Hematopoietic multipotent progenitor cell treated with erythropoietin and hydrocortisone succinate and interleukin-3 and kit ligand, for 6 days (in vitro differentiated cells): ENCODE results near the gene ENO3.
"Not testable (repeated sequence)": the region's sequence is repeated elsewhere in the genome, so short reads cannot be mapped to it uniquely, and the experiment has no call there.

Source experiments
- DNase-seq: peaks from one replicate; pipeline ENCODE4 v3.0.0-alpha.2; 2015

The ENO3 gene

DNA sequence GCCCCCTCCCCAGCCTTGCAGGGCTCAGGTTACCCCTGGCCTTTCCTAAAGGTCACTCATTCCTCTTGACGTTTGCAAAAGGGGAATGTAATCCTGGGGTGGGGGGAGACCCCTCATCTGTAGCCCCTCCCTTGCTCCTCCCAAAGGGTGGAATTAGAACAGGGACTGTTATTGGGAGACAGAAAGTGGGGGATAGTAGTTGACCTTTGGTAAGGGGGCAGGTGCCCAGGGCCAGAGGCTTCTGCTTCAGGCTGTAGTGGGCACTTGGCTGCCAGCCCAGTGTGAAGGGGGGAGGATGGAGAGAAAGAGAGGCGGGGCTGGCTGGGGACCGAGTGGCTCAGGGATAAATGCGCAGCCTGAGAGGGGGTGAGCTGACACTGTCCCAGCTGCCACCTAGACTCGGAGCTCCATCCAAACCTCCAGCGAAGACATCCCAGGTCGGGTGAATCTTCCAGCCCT lies at the start of gene ENO3:
TSS of gene ENO3 (plus strand) at position 374 of the 459 bp plus-strand sequence. CDS start 711 bp downstream, outside the sequence.
- peak; percentile 57 for DNase-seq

DNA sequence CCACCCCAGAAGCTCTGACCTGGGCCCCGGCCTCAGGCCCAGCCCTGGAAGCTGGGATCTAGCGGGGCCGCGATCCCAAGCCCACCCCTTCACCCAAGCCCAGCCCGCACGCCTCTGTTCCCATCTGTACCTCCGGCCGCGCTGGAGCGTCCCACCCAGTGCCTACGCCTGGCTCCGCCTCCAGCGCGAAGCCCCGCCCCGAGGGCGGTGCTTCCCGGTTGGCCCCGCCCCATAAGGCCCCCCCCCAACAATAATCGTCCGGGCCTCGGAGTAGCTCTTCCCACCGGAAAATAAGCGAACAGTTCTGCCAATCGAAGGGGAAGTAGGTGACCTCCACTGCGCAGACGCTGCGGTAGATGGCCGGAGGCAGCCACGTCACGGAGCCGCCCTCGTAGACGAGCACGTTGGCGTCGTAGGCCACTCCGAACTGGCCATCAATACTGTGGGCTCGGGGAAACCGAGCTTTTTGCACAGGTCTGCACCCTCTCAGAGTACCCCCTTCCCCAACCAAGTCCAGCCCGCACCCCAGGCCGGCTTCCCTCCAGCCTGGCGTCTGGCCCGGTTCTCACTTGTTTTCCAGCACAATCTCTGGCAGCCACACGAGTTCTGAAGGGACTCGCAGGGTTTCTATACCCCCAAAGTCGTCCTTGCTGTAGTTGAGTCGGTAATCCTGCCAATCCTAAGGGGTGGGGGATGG lies 49.1 kb upstream of the ENO3 start:
- peak; percentile 42 for DNase-seq

DNA sequence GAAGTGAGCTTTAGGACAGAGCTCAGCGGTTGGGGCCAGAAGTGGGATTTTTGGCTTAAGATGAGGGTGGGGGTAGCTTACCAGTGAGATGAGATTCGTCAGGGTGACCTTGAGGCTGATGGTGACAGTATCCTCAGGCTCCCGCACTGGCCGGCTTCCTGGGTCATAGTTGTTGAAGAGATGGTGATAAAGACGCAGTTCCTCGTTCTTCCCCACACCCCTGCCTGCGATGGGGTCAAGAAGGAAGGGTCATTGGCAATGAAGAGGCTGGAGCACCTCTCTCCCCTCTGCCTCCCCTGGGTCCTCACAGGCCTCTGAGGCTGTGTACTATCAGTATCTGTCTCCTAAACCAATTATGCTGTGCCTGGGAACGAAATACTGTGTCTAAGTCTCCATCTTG lies 48.4 kb upstream of the ENO3 start:
- no peak for DNase-seq

DNA sequence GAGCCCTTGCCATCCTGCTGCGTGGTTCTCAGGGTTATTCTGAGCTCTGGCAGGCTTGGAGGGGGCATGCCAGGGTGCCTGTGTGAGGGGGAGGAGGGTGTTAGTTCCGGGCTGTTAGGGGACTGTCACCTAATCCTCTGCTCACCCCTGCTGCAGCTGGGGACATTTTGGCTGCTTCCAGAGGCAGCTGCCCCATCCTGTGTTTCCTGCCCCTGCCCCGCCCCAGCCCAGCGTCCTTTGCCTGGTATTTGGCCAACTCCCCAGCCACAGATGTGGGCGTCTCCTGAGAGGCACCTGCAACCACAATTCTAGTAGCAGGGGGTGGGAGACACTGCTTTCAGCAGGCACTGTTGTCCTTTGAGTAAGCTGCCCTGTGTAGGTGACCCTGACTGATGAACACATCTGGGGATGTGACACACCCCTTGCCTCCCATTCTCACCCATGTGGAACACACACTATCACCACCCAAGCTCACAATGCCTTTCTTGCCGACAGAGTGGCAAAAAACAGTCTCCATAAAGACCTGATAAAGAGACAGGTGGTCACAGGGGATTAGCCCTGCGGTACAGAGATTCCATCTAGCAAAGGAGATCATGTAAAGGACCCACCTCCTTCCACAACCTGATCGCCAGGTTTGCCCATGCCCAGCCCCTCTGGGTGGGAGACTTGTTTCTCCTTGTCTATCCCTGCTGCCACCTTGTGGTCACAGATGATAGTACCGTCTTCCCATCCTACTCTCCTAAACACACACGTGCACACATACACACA lies 47.7 kb upstream of the ENO3 start, which contains the start of gene CHRNE:
TSS of gene CHRNE (minus strand) at position 48 of the 768 bp plus-strand sequence. CDS start at position 13, 35 bp downstream.
- peak; percentile 91 for DNase-seq

DNA sequence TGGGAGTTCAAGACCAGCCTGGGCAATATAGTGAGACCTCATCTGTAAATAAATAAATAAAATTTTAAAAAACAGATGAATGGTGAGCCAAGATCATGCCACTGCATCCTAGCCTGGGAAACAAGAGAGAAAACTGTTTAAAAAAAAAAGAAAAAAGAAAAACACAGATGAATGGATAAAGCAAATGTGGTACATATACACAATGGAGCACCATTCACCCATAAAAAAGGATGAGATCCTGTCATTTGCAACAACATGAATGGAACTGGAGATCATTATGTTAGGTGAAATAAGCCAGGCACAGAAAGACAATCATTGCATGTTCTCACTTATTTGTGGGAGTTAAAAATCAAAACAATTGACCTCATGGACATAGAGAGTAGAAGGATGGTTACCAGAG lies 44.3 kb upstream of the ENO3 start:
- not testable (repeated sequence) for DNase-seq

DNA sequence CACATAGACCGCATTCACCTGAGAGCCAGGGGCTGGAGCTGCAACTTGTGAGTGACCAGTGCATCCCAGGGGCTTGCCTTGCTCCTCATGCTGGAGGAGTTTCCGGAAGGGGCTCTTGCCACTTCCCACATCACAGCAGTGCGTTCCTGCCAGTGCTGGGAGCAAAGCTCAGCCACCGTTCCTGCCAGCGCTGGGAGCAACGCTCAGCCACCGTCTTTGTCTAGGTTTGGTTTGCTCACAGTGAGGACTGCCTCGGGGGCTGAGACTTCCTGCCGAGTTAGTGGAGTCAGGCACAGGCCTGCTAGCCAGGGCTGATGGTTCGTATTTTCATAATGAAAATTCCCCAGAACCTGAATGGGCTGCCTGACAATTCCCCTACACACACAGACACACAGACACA lies 42.6 kb upstream of the ENO3 start:
- no peak for DNase-seq

DNA sequence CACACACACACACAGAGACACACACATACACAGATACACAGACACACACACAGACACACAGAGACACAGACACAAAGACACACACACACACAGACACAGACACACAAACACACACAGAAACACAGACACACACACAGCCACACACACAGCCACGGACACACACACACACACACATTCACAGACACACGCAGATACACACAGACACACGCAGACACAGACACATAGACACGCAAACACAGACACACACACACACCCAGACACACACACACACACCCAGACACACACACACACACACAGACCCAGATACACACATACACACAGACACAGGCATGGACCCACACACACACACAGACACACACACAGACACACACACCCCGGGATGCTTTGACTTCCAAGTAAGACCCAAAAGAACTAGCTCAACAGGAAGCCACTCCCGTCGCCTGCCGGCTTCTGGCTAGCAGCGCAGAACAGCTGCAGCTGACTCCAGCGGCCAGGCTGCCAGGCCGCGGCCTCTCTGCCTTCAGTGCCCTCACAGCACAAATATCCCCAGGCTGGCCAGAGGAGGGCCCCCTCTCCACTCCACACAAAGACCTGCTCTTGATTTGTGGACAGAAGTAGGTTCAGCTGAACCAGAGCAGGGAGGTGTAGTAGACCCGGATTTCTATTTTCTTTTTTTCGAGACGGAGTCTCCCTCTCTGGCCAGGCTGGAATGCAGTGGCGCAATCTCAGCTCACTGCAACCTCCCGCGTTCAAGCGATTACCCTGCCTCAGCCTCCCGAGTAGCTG lies 42.0 kb upstream of the ENO3 start:
- peak; percentile 93 for DNase-seq

DNA sequence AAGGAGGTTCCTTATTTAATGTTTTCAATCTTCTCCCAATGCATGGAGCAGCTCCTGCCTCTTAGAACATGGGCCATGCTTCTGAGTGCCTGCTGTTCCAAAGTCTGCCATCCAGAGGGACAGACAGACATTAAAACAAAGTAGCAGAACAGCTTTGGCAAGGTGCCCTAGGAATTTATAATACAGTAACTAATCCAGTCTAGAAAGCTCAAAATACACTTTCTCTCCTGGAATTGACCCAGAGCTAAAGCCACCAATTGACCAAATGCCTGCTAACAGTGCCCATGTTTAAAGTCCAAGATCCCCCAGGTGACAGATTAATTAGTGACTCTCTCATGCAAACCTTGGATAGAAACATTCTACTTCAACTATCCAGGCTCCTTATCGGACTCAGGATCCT lies 36.9 kb upstream of the ENO3 start:
- no peak for DNase-seq

DNA sequence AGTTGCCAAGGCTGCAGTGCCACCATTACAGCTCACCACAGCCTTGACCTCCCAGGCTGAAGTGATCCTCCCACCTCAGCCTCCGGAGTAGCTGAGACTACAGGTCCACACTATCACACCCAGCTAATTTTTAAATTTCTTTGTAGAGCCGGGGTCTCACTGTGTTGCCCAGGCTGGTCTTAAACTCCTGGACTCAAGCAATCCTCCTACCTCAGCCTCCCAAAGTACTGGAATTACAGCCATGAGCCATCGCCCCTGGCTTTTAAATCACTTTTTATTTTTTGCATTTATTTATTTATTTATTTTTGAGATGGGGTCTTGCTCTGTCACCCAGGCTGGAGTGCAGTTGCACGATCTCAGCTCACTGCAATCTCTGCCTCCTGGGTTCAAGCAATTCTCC lies 36.4 kb upstream of the ENO3 start:
- DNase-seq = not testable (repeated sequence)

DNA sequence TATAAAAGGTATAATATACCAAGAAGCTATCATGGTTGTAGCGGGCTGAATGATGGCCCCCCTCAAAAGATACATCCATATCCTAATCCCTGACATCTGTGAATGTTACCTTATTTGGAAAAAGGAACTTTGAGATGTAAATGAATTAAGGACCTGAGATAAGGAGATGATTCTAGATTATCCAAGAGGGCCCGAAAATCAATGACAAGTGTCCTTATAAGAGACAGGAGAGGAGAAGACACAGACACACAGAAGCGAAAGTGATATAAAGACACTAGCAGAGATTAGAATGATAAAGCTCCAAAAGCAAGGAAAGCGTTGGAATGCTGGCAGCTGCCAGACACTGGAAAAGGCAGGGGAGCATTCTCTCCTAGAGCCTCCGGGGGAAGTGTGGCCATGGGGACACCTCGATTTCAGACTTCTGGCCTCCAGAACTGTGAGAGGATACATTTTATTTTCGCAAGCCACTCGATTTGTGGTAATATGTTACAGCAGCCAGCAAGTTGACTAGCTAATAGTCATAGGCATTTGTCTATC lies 31.3 kb upstream of the ENO3 start:
- no peak for DNase-seq

DNA sequence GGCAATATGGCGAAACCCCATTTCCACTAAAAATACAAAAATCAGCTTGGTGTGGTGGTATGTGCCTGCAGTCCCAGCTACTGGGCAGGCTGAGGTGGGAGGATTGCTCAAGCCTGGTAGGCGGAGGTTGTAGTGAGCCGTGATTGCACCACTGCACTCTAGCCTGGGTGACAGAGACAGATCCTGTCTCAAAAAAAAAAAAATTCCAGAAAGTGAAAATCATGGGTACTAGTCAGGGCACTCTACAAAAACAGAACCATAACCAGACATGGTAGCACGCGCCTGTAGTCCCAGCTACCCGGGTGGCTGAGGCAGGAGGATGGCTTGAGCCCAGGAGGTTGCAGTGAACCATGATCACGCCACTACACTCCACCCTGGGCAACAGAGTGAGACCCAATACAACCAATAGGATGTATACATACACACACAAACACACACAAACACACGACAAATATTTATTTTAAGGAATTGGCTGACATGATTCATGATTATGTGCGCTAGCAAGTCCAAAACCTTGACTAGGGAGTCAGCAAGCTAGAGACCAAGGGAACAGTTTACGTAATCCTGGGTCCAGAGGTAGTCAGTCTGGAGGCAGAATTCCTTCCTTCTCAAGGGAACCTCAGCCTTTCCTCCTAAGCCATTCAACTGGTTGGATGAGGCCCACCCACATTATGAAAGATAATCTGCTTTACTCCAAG lies 30.4 kb upstream of the ENO3 start:
- no peak for DNase-seq

DNA sequence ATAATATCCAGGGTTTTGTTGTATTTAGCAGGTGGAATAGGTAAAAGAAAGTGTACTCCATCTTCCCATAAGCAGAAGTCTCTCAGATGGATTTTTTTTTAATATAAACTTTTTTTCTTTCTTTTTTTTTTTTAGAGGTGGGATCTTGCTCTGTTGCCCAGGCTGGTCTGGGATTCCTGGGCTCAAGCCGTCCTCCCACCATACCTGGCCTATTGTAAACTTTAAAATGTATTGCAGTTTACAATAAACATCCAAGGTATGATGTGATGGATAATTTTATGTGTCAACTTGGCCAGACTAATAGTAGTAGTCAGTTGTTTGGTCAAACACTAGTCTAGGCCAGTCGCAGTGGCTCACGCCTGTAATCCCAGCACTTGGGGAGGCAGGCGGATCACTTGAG lies 29.6 kb upstream of the ENO3 start:
- DNase-seq = no peak

DNA sequence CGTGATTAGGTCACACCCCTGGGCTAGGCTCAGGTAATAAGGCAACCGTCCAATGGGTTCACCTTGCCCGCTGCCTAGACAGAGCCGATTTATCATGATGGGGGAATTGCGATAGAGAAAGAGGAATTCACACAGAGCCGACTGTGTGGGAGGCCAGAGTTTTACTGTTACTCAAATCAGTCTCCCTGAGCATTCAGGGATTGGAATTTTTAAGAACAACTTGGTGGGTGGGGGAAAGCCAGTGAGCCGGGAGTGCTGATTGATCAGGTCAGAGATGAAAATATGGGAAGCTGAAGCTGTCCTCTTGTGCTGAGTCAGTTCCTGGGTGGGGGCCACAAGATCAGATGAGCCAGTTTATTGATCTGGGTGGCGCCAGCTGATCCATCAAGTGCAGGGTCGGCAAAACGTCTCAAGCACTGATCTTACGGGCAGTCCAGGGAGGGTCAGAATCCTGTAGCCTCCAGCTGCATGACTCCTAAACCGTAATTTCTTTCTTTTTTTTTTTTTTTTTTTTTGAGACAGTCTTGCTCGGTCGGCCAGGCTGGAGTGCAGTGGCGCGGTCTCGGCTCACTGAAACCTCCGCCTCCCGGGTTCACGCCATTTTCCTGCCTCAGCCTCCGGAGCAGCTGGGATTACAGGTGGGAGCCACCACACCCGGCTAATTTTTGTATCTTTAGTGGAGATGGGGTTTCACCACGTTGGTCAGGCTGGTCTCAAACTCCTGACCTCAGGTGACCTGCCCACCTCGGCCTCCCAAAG lies 24.2 kb upstream of the ENO3 start:
- not testable (repeated sequence) for DNase-seq

DNA sequence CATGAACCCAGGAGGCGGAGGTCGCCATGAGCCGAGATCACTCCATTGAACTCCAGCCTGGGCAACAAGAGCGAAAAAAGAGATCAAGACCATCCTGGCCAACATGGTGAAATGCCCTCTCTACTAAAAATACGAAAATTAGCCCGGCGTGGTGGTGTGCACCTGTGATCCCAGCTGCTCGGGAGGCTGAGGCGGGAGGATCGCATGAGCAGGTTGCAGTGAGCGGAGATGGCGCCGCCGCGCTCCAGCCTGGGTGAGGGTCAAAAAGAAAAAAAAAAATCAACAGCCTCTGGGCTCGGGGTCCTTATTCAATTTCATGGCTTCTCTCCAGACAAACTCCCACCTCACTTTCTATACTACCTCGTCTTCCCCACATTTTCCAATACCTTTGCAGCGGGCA lies 22.0 kb upstream of the ENO3 start:
- DNase-seq = no peak

DNA sequence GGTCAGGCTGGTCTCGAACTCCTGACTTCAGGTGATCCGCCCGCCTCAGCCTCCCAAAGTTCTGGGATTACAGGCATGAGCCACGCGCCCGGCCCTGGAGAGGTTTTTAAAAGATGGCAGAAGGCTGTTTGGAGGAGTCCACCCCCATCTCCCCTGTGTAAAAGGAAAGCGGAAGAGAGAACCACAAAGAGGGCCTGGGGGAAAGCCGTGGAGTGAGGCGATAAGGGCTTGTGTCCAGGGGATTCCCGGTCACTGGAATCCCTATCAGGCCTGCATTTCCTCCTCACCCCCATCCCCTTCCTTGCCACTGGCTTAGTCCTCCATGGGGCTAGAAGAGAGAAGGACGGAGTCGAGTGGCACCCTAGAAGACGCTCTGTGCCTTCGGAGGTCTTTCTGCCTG lies 19.0 kb upstream of the ENO3 start, which contains the start of gene GP1BA:
TSS of gene GP1BA (plus strand) at position 315 of the 400 bp plus-strand sequence. CDS start 328 bp downstream, outside the sequence.
- no peak for DNase-seq

DNA sequence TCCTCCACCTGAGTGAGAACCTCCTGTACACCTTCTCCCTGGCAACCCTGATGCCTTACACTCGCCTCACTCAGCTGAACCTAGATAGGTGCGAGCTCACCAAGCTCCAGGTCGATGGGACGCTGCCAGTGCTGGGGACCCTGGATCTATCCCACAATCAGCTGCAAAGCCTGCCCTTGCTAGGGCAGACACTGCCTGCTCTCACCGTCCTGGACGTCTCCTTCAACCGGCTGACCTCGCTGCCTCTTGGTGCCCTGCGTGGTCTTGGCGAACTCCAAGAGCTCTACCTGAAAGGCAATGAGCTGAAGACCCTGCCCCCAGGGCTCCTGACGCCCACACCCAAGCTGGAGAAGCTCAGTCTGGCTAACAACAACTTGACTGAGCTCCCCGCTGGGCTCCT lies 18.2 kb upstream of the ENO3 start:
- DNase-seq = no peak

DNA sequence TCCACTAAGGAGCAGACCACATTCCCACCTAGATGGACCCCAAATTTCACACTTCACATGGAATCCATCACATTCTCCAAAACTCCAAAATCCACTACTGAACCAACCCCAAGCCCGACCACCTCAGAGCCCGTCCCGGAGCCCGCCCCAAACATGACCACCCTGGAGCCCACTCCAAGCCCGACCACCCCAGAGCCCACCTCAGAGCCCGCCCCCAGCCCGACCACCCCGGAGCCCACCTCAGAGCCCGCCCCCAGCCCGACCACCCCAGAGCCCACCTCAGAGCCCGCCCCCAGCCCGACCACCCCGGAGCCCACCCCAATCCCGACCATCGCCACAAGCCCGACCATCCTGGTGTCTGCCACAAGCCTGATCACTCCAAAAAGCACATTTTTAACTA lies 17.3 kb upstream of the ENO3 start:
- no peak for DNase-seq

DNA sequence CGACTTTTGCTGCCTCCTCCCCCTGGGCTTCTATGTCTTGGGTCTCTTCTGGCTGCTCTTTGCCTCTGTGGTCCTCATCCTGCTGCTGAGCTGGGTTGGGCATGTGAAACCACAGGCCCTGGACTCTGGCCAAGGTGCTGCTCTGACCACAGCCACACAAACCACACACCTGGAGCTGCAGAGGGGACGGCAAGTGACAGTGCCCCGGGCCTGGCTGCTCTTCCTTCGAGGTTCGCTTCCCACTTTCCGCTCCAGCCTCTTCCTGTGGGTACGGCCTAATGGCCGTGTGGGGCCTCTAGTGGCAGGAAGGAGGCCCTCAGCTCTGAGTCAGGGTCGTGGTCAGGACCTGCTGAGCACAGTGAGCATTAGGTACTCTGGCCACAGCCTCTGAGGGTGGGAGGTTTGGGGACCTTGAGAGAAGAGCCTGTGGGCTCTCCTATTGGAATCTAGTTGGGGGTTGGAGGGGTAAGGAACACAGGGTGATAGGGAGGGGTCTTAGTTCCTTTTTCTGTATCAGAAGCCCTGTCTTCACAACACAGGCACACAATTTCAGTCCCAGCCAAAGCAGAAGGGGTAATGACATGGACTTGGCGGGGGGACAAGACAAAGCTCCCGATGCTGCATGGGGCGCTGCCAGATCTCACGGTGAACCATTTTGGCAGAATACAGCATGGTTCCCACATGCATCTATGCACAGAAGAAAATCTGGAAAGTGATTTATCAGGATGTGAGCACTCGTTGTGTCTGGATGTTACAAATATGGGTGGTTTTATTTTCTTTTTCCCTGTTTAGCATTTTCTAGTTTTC lies 16.5 kb upstream of the ENO3 start:
- peak; percentile 75 for DNase-seq

DNA sequence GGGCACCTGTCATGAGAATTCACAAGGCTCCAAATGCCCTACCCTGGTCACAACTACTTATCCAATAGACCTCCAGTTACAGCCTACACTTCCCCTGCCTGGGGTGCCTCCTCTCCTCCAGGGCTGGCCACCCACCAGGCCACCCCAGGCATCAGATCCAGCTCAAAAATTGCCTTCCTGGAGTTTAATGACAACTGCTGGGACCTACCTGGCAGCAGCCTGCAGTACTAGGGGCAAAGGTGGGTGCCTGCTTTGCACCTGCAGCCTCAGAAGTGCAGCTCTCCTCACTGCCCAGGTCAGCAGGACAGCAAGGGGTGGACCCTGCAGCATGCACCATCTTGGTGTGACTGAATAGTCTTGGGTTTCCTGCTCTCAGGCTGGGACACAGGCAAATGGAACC lies 15.3 kb upstream of the ENO3 start:
- no peak for DNase-seq

DNA sequence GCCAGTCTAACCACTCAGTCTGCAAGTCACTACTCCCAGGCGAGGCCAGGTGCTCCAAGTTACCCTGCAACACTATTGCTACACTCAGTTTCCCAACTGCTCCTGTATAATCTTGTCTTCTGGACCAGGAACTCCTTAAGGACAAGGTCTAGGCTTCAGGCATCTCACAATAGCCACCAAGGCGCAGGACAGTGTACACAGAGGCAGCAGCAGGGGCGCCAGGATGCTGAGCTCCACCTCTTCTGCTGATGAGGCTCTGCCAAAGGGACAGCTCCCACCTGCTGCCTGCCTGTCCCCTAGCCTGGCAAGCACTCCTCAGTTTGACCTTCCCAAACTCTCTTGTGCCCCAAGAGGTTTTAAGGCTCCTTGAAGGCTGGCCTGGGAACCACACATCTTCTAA lies 14.5 kb upstream of the ENO3 start:
- DNase-seq = no peak

DNA sequence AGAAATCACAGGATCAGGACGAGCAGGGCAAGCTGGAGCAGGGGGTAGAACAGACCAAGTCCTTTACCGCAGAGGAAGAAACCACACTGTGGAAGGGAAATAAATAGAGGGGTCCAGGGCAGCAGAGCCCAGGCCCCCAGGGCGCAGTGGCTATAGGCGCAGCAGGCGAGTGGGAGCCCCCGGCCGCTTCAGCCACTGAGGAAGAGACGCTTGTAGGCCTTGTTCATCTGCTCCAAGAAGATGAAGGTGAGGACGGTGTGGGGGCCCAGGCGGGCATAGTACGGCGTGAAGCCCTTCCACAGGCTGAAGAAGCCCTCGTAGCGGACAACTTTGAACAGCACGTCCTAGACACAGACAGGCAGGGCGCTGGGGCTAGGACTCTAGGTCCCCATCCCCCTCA lies 13.4 kb upstream of the ENO3 start:
- DNase-seq = no peak
